ENCODE data around the gene NAT14.
"Not testable (repeated sequence)": the region's sequence is repeated elsewhere in the genome, so short reads cannot be mapped to it uniquely, and the experiment has no call there.

Gene NAT14, protein sequence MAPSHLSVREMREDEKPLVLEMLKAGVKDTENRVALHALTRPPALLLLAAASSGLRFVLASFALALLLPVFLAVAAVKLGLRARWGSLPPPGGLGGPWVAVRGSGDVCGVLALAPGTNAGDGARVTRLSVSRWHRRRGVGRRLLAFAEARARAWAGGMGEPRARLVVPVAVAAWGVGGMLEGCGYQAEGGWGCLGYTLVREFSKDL

DNA sequence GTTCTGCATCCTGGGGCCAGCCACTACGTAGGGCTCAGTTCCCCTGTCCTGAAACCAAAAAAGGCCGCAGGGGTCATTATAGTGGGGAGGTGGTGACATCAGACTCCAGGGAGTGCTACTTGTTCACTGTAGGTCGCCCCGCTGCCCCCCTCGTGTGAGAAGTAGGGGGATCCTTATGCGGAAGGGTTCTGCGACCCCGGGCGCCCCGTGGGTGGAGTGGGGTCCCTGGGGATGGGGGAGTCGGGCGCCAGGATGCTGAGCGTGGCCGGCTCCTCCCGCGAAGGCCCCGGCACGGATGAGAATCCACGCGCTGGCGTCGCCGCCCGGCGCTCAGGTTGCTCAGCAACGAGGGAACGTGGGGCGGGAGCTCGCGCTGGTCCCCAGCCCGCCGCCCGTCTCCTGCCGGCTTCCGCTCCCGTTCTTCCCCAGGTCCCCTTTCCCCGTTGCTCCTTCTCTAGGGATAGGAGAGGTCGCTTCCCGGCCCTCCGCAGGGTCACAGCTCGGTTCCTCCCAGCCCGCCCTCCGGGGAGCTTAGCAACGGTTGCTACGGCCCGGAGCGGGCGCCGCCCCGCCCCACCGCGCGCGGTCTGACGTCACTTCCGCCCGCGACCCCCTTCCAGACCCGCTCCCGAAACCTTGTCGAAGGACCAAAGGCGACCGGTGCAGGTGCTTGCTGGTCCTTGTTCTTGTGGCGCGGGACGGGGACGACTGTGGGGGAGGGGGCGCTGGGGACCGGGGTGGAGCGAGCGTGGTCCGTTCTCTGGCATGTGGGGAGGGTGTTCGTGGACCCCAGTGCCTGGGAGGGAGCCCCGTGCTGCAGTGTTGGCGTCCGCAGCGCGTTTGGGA is at the start of gene NAT14:
NAT14 (plus strand) TSS at position 596 of the 846 bp plus-strand sequence. CDS start 521 bp downstream, outside the sequence.
- peak; percentile 71 for DNase-seq

DNA sequence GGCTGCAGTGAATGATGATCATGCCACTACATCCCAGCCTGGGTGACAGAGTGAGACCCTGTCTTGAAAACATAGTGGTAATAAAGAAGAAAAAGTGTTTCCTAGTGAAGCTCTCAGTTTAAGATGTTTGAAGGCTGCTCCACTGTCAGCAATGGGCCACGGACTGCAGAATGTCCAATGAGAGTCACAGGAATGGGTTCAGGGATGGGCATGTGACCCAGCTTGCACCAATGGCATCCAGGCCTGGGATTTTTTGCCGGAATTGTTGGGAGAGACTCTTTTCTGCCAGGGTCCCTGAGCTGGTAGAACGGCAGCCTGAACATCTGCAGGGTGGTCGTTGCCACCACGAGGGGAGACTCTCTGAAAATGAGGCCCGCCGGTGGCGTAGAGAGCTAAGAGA is 48.1 kb upstream of the NAT14 start:
- no peak for DNase-seq

DNA sequence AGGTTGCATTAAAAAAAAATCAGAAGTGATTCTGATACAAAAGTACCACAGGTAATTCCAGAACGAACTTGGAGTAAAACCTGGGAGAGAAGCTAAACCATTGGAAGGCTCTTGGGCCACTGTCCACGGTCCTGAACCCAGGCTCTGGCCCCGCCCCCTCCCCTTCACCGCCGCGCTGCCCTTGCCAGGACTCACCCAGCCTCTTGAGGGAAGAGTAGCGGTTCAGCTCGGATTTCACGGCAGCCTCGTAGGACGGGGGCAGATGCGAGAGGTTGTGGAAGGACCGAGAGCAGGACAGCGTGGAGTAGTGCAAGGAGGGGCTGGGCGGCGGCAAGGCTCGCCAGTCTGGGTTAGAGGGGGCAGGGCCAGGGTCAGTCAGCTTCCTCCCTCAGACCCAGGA is 47.6 kb upstream of the NAT14 start:
- DNase-seq, result no peak

DNA sequence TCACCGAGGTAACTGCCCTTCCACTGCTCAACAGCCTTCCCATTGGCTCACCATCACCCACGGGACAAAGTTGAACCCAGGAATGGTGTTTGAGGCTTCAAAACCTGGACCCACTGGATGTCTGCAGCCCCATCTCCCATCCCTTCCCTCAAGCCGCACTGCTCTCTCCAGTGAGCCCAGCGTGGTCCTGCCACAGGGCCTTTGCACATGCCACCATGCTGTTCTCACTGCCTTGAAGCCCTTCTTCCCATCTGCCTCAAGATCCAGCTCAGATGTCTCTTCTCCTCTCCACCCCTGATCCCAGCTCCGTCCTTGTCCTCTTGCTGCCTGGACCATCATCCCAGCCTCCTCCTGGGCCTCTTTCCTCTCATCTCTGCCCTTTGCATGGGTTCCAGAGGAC is 45.9 kb upstream of the NAT14 start:
- DNase-seq, result no peak

DNA sequence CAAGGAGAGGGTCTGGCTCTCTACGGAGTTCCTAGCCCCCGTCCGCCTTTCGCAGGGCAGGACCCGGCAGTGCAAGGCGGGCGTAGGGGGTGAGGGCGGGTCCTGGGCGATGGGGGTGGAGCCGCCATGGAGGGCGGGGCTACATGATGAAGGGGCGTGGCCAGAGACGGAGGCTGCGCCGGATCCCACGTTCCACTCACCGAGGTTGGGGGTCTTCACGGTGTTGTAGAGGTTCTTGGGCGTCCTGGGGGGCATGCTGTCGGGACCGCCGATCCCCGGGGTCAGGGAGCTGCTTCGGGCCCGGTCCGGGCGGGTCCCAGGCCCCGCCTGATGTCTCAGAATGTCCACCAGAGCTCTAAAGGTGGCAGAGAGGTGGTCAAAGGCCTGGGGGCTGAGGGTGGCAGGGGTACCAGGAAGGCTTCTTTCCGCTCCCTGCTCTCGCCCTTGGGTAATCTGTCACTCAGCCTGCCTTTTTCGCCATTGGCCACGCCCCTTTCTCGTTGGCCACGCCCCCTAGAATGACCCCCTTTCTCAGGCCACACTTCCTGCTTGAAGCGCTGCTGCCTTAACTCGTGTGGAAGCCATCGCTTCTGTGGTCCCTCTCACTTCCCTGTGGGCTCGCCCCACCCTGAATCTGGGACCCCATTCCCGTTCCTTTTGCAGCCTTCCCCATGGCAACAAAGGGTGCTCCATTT is 44.4 kb upstream of the NAT14 start:
- DNase-seq, result no peak

DNA sequence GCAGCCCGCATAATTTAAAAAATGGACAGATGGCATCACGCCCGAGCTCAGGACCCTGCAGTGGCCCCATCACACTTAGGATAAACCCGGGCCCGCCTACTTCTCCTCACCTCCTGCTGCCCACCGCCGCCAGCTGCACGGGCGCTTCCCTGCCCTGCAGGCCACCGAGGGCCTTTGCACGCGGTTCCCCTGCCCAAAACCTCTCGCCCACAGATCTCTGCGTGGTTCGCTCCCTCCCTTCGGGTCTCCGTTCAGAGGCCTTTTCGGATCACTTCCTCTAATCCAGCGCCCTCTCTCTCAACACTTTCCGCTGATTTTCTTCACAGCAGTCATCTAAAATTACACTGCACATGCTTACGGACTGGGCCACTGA is 43.7 kb upstream of the NAT14 start:
- DNase-seq, result no peak

DNA sequence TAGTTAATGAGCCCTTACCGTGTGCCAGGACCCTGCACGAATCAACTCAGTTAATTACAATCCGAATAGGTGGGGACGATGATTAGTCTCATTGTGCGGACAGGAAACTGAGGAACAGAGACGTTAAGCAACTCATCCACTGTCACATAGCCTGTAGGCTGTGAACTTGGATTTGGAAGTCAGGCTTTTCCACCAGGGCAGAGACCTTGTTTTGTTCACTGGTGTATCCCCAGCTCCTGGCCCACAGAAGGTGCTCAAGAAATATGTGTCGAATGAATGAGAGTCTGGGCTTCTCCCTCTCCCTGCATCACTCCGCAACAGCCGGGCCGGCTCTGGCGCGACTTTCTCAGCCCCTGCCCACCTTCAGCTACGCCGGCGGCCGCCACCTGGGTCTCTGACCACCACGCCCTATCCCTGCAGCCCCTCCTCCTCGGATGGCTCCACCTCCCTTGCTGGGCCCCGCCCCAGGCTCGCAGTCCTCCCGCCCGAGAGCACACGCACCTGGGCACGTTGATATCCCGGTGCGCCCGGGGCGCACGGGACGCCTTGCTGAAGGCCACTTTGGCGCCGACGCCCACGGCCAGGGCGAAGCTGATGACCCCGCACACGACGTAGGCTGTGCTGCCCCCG is 43.2 kb upstream of the NAT14 start:
- no peak for DNase-seq

DNA sequence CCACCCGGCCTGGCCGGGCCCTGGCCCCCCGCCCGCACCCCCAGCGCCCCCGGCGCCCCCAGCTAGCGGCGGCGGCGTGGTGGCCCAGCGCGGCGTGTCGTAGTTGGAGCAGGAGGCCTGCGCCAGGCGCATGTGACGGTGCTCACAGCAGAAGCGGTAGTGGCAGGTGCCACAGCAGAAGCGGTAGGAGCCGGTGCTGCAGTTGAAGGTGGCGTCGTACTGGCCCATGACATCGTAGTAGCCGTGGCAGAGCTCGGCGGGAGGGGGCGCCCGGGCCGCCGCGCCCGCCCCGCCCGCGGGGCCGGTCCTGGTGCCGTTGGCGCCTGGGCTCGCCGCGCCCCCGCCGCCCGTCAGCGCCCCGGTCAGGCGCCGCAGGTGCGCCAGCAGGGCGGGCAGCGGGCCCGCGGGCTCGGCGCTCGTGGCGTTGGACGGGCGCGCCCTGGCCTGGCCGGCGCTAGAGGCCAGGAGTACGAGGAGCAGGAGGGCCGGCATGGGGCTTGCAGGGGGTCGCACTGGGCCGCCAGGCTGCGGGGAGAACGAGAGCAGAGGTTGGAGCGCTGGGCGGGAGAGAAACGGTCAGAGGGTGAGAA is 42.5 kb upstream of the NAT14 start:
- no peak for DNase-seq

DNA sequence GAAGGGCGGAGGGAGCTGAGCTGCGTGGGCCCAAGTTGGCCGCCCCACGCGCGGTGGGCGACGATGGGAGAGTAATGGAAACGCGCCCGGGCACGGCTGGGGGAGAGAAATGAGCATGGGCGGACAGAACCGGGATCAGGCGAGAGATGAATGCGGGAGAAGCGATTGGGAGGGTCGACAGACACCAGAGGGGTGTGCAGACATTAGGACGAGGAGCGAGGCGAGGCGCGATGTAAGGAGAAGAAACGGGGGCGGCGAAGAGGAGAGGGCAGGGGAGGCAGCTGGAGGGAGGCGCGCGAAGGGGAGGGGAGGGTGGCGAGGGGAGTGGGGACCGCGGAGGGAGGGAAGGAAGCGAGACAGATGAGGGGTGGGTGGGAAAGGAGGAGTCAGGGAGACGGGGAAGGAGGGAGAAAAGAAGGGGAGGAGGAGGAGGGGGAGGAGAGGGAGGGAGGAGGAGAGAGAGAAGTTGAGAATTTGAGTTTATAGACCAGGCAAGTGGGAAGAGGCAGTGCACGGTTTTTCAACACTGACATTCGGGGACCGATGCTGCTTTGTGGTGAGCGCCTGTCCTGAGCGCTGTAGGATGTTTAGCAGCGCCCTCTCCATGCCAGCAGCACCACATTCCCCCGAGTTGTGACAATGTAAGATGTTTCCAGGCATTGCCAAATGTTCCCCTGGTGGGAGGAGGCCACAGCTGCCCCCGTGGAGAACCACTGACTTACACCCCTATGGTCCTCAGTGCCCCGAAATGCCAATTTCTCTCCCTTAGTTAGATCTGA is 41.8 kb upstream of the NAT14 start, which contains the start of gene SHISA7:
SHISA7 (minus strand) TSS at position 256 of the 779 bp plus-strand sequence. CDS start 437 bp downstream, outside the sequence.
- DNase-seq, result no peak

DNA sequence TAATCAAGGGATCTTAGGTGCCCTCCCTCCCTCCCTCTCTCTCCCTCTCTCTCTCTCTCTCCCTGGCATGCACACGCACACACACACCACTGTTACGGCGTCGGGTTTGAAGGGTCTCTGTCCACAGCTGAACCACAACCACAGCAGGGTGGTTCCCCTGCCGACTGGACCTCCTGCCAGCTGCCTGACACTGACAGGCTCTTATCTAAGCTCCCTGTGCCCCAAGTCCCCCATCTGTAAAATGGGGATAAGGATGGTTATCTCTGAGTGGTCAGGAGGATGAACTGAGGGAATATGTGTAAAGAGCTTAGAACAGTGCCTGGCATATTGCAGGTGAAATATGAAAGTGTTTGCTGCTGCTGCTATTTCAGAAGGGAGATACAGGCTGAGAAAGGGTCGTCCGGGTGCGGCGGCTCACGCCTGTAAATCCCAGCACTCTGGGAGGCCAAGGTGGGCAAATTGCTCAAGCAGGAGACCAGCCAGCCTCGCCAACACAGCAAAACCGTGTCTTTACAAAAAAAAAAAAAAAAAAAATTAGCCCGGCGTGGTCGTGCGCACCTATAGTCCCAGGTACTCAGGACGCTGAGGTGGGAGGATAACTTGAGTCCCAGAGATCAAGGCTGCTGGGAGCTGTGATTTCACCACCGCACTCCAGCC is 41.0 kb upstream of the NAT14 start:
- DNase-seq, result no peak

DNA sequence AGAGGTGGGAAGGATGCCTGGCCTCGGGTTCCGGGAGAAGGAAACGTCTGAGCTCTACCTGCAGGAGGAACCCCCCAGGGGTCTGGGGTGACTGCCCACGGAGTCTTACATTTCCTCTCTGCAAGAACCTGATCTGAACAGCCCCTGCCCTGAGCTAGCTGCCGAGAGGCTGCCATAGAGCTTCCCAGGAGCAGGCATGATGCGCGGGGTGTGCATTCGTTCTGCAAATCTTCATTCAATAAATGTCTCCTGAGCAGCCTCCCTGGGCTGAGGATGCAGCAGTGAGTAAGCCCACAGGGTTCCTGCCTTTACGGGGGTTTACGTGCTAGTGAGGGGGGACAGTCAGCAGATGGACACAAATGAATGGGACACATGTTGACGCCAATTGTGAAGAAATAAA is 40.3 kb upstream of the NAT14 start:
- no peak for DNase-seq

DNA sequence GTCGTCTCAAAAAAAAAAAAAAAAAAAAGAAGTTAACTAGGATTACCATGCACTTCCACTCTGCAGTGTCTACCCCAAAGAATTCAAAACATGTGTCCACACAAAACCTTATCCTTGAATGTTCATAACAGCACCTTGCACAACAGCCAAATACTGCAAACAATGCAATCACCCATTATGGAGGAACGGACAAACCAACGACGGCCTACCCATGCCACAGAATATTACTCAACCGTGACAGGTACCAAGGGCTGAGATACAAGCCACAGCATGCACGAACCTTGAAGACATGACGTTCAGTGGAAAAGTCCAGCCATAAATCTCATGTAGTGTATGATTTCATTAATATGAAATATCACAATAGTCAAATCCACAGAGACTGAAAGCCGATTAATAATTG is 38.9 kb upstream of the NAT14 start:
- DNase-seq, result no peak

DNA sequence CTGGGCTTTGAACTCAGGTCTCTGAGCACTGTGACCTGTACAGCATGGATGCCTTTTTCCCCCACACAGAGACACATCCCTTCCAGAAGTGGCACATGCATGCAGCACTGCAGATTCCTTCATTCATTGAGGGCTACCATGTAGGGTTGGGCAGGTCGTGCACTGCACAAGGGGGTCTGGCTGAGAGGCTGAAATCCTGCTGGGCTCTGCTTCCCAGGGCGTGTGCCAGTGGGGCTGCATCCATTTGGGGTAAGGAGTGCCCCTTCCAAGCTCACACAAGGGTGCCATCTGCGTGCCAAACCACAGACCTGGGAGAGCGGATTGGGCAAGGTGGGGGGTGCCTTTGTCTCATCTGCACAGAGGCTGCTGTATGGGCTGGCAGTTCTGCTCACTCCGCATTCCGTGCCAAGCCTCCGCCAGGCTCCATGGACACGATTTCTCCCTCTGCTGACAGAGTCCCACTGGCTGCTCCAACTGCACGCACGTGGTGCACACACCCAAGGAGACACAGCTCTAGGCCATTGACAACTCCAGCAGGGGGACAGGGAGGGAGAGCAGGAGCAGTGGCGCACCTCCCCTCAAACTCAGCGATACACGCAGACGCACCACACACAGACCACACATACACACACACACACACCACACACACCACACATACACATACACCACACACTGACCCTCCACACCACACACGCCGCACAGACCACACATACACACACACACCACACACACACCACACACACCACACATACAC is 37.4 kb upstream of the NAT14 start:
- DNase-seq, result no peak

DNA sequence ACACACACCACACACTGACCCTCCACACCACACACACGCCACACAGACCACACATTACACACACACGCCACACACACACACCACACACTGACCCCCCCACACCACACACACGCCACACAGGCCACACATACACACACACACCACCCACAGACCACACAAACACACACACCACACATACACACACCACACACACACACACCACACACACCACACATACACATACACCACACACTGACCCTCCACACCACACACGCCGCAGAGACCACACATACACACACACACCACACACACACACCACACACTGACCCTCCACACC is 36.9 kb upstream of the NAT14 start:
- not testable (repeated sequence) for DNase-seq

DNA sequence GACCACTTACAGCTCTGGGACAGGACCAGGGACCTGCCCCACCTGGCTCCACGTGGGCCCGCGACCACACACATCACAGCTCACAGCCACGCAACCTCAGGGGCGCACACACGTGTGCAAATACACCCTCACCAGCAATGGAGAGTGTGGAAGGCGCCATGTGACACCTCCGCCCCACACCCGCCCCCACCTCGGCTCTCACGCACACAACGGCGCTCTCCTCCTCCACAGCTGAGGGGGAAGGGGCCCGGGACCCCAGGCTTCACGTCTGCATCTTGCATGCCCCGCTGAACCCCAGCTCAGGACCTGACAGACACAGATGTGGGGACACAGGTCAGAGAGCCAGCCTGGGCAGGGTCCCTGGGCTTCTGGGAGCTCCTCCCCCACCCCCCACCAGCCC is 35.5 kb upstream of the NAT14 start:
- no peak for DNase-seq

DNA sequence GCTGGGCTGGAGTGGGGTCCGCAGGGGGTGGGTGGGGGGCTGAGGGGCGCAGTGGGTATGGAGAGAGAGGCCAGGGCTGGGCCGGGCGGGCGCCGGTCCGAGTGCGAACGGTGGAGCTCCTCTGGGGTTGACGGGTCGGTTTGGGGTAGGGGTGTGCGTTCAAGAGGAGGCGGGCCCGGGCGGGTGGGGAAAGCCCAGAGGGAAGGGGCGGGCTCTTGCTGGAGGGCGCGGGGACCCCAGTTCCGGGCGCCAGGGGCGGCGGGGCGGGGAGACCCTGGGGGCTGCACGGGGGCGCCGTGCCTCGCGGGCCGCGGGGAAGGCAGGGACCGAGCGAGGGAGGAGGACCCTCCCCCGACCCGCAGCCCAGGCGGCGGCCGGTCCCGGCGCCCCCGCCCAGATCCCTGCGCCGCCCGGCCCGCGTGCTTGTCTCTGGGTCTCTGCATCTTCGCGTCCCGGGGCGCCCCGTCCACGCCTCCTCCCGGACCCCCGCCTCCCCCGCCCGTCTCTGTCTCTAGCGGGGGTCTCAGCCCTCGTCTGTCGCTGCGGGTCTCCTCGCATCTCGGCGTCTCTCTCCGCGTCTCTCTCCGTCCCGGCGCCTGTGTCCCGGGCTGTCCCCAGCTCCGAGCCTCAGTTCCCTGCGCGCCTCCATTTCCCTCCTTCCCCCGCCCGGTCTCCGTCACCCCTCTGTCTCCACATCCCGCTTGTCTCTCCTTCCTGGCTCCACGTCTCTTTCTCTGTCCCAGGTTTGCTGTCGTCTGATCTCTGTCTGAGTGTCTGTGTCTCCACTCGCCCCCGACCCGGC is 33.6 kb upstream of the NAT14 start:
- no peak for DNase-seq

DNA sequence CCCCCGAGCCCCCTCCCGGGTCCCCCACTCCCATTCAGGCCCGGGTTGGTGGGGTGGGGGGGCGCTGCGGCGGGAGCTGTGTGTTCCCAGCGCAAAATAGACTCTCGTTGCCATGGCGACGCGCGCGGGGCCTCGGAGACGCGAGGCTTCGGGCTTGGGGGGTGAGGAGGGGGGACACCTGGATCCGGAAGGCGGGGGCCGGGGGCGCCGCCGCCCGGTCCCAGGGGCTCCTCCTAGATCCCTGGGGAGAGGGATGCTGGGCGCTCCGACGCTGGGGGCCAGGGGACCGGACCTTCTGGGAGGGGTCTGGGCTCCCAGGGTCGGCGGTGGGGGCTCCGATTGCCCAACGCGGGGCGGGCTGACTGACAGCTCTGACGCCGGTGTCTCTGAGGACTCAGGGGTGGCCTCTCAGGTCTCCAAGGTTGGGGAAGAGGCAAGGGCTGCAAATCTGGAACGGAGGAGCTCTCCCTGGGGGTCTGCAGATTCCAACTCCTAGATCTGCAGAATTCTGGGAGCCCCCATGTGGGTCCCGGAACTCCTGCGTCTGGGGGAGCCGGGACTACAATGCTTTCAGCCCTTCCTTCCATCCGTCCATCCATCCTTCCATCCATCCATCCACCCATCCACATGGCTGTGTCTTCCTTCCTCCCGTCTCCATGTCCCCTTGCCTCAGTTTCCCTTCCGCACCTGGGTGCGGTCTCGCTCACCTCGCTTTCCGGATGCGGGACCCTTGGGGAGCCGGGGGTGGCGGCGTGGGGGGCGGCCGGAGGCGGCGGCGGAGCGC is 32.8 kb upstream of the NAT14 start:
- no peak for DNase-seq

DNA sequence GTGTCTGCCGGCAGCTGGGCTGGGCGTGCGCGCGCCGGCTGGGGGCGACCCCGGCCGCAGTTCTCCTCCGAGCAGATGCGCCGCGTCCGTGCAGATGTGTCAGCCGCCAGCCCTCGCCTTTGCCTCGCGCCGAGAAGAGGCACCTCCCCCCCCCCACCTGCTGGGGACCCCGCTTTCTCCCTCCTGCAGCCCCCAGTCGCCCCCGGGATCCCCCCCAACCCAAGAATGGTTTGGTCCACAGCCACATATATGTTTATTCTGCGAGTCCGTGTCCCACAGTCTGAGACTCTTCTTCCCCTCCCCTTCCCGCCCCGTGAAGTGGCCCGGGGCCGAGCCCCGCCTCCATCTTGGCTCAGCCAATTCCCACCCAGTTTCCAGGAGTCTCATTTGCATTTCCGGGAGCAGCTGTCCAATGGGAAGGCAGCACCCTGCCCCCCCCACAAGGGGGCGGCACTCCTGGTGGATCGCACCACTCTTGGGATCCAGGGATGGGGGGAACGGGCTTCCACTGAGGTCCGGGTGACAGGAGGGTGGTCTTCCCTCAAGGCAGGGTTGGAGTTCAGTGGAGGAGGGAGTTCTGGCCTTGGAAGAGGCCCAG is 32.1 kb upstream of the NAT14 start:
- DNase-seq, result no peak
